Upper lobe of right lung (tissue), 1 donor: Measurements from ENCODE around the gene RAB8B. TPM values are rescaled to one million over a fixed set of nuclear protein-coding genes. Genes with fewer than 3 reads are reported as not detected.

Experiments used
- ATAC-seq: fragments of 200-7000 bp; cut with Tn5 transposase; one replicate; pipeline ENCODE4 v1.9.1; 2020; ENCODE audit warnings: mild to moderate bottlenecking, moderate library complexity
- DNase-seq: peaks from one replicate; pipeline ENCODE4 v3.0.0-alpha.2; 2020
- H3K27ac ChIP-seq: fragments of 200-600 bp; one replicate; pipeline ENCODE4 v1.8.0; 2022
- H3K27me3 ChIP-seq: fragments of 200-600 bp; one replicate; pipeline ENCODE4 v1.8.0; 2022; ENCODE audit warnings: mild to moderate bottlenecking
- H3K36me3 ChIP-seq: fragments of 200-600 bp; one replicate; pipeline ENCODE4 v1.8.0; 2022
- H3K4me1 ChIP-seq: fragments of 200-600 bp; one replicate; pipeline ENCODE4 v1.8.0; 2022
- H3K4me3 ChIP-seq: fragments of 200-600 bp; one replicate; pipeline ENCODE4 v1.8.0; 2022; ENCODE audit warnings: mild to moderate bottlenecking
- H3K9me3 ChIP-seq: fragments of 200-600 bp; one replicate; pipeline ENCODE4 v1.8.0; 2022
- CTCF ChIP-seq: fragments of 200-600 bp; IDR thresholded peaks from one replicate; pipeline ENCODE4 v1.8.0; 2022; ENCODE audit warnings: antibody characterized with exemption
- intact Hi-C: fragments of 100-400 bp; cut with DNase I; formaldehyde crosslinking; loops from one replicate; pipeline ENCODE4 v1.11.0; 2022
- total RNA-seq: library from RNA; stranded (reverse); fragmentation: NEBNext Ultra II Directional; extraction: Animal tissue kit (Norgen Biotek cat#: 25700); gene quantifications from one replicate; pipeline ENCODE4 v1.2.1, GENCODE V29; 2021
- donor health status: DM: no; HTN: yes; CAD: no; lungs with severe emphysema.

Gene RAB8B
- total RNA-seq, 1 donor from 2014 or later: 54.5 TPM

GRCh38 chr15:63241316-63241715, 51.9 kb downstream of the RAB8B start:
- Histone ChIP-seq H3K36me3 (no peaks in the 10 kb centered on the region), H3K4me3 (no peak overlapping the region), H3K27me3 (no peaks in the 10 kb centered on the region), H3K4me1 (peaks cover 50% of the 10 kb centered on the region), H3K9me3 (no peaks in the 10 kb centered on the region), H3K27ac (no peak overlapping the region)
- ATAC-seq (no peak), DNase-seq (no peak)
- no peak for TF ChIP-seq CTCF
- intact Hi-C loops: no loop called here

- H3K4me1 ChIP-seq: peaks cover 57% of the 10 kb centered on the region
- no peak for ATAC-seq
- no peak overlapping the region for H3K4me3 ChIP-seq
- peak overlapping the region; percentile 53 for H3K27ac ChIP-seq
- DNase-seq: no peak
- no peak for TF ChIP-seq CTCF
- intact Hi-C loops: no loop called here
- H3K36me3 ChIP-seq: no peaks in the 10 kb centered on the region
- H3K27me3 ChIP-seq: no peaks in the 10 kb centered on the region
- H3K9me3 ChIP-seq: no peaks in the 10 kb centered on the region
Measured at GRCh38 chr15:63243101-63243500, 53.7 kb downstream of the RAB8B start.

- Histone ChIP-seq H3K9me3 (no peaks in the 10 kb centered on the region), H3K27me3 (no peaks in the 10 kb centered on the region), H3K4me3 (no peak overlapping the region), H3K4me1 (peaks cover 57% of the 10 kb centered on the region), H3K27ac (peak overlapping the region; percentile 53), H3K36me3 (no peaks in the 10 kb centered on the region)
- no peak for ATAC-seq
- intact Hi-C loops: no loop called here
- no peak for DNase-seq
- TF ChIP-seq CTCF: no peak
Measured at GRCh38 chr15:63243776-63244175, 54.4 kb downstream of the RAB8B start.

GRCh38 chr15:63244399-63244798, 55.0 kb downstream of the RAB8B start:
- Histone ChIP-seq H3K9me3 (no peaks in the 10 kb centered on the region), H3K4me1 (peaks cover 57% of the 10 kb centered on the region), H3K27me3 (no peaks in the 10 kb centered on the region), H3K4me3 (no peak overlapping the region), H3K27ac (peak overlapping the region; percentile 53), H3K36me3 (no peaks in the 10 kb centered on the region)
- no peak for TF ChIP-seq CTCF
- DNase-seq: no peak
- ATAC-seq: no peak
- intact Hi-C loops: no loop called here

GRCh38 chr15:63244976-63245645, 55.7 kb downstream of the RAB8B start:
- no peak overlapping the region for H3K4me3 ChIP-seq
- no peaks in the 10 kb centered on the region for H3K9me3 ChIP-seq
- H3K4me1 ChIP-seq: peaks cover 53% of the 10 kb centered on the region
- H3K36me3 ChIP-seq: no peaks in the 10 kb centered on the region
- H3K27ac ChIP-seq: peak overlapping the region; percentile 51
- no peak for TF ChIP-seq CTCF
- DNase-seq (no peak), ATAC-seq (no peak)
- intact Hi-C loops: no loop called here
- no peaks in the 10 kb centered on the region for H3K27me3 ChIP-seq
